ENCODE measurements around the gene DNAH10.
"Not testable (repeated sequence)": the region's sequence is repeated elsewhere in the genome, so short reads cannot be mapped to it uniquely, and the experiment has no call there.

The DNAH10 gene

GRCh38 chr12:123910761-123911193 lies 148.7 kb downstream of the DNAH10 start:
- DNase-seq = no peak

- not testable (repeated sequence) for DNase-seq
Measured at GRCh38 chr12:123911672-123912409, 149.7 kb downstream of the DNAH10 start.

GRCh38 chr12:123912415-123913380 lies 150.6 kb downstream of the DNAH10 start:
- no peak for DNase-seq

GRCh38 chr12:123914726-123915333 lies 152.7 kb downstream of the DNAH10 start:
- no peak for DNase-seq

GRCh38 chr12:123916729-123917128 lies 154.6 kb downstream of the DNAH10 start:
- peak; percentile 66 for DNase-seq

GRCh38 chr12:123917337-123917850 lies 155.3 kb downstream of the DNAH10 start:
- DNase-seq = no peak

GRCh38 chr12:123919980-123920360 lies 157.9 kb downstream of the DNAH10 start:
- no peak for DNase-seq

- no peak for DNase-seq
Measured at GRCh38 chr12:123923038-123923437, 160.9 kb downstream of the DNAH10 start.

GRCh38 chr12:123923927-123924326 lies 161.8 kb downstream of the DNAH10 start:
- DNase-seq = no peak

GRCh38 chr12:123924539-123924938 lies 162.4 kb downstream of the DNAH10 start:
- no peak for DNase-seq

- DNase-seq = no peak
Measured at GRCh38 chr12:123928274-123928865, 166.3 kb downstream of the DNAH10 start.

- DNase-seq = no peak
Measured at GRCh38 chr12:123928897-123929296, 166.8 kb downstream of the DNAH10 start.

GRCh38 chr12:123929946-123930583 lies 168.0 kb downstream of the DNAH10 start:
- DNase-seq = no peak

- DNase-seq = no peak
Measured at GRCh38 chr12:123931686-123932321, 169.7 kb downstream of the DNAH10 start.

GRCh38 chr12:123933214-123933613 lies 171.1 kb downstream of the DNAH10 start:
- DNase-seq = no peak

GRCh38 chr12:123934016-123934620 lies 172.0 kb downstream of the DNAH10 start:
- no peak for DNase-seq

GRCh38 chr12:123934829-123935228 lies 172.7 kb downstream of the DNAH10 start:
- DNase-seq = no peak

- no peak for DNase-seq
Measured at GRCh38 chr12:123935956-123936355, 173.9 kb downstream of the DNAH10 start.

GRCh38 chr12:123936471-123936870 lies 174.4 kb downstream of the DNAH10 start:
- no peak for DNase-seq

GRCh38 chr12:123936956-123937706 lies 175.0 kb downstream of the DNAH10 start:
- no peak for DNase-seq
